Stimulated activated CD8-positive, alpha-beta memory T cell treated with anti-CD3 and anti-CD28 coated beads, Interleukin-4, amount 100 ng/mL, for 48 hours (primary cell): ENCODE results near the gene ZBTB7C.

ENCODE experiments used
- DNase-seq: peaks from one replicate; pipeline ENCODE4 v3.0.0-alpha.2; 2020

ZBTB7C gene

DNA sequence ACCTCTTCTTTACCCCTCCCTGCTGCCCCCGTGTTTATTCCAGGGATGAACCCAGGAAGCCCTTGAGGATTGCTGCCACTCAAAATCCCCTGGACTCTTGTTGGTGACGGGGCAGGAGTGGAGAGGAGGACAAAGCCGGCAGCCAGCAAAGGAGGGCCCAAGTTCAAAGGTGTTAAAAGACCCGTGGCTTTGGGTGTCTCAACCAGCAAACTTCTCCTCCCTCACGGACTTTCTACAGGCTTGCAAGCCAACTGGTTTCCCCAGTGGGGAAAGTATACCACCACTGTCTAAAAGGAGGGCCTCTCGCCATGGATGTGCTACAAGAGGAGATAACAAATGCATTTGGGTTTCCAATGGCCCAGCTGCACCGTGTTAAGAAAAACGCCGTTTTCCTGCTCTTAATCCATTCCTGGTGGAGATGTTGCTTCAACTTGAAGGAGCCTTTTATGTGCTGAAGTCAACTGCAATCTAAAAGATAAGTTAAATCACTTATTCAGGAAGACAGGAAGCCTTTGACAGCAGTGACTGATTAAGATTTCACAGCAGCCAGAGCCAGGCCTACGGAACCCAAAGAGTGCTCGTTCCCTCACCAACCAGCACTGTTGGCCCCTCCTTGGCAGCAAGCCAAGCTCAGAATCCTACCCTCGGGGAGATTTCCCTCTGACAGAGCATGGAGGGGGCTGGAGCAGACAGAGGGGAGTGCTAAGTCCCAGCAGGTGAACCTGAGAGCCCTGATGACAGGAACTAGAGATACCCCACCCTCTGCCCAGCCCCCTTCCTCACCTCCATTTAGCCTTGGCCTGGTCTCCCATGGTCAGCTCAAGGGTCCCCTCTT, 57.8 kb downstream of the ZBTB7C start:
- DNase-seq: no peak

- DNase-seq: no peak
Observed at GRCh38 chr18:48348739-48349138, 60.4 kb downstream of the ZBTB7C start.

DNA sequence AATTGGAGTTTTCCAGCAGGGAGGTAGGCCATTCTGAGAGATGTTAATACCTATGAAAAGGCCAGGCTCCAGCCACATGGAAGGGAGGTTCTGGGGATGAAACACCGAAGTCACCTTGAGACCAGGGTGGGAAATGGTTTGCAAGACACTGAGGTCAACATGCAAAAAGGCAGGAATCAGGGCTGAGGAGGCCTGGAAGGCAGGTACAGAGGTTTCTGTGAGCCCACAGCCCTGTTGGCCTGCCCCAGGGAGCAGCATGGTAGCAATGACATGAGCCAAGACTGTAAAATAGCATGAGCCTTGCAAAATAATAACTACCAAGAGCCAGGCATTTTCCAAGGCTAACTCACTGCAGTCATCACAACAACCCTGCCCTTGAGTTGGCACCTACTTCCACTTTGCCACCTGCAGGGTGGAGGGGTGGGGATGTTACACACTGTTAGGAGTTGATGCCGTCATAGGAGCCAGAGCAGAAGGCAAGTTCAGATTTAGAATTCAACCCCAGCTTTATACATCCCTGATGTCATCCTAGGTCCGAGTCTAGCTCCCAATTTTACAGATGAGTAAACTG, 61.3 kb downstream of the ZBTB7C start:
- no peak for DNase-seq

GRCh38 chr18:48345596-48345995, 63.6 kb downstream of the ZBTB7C start:
- no peak for DNase-seq

DNA sequence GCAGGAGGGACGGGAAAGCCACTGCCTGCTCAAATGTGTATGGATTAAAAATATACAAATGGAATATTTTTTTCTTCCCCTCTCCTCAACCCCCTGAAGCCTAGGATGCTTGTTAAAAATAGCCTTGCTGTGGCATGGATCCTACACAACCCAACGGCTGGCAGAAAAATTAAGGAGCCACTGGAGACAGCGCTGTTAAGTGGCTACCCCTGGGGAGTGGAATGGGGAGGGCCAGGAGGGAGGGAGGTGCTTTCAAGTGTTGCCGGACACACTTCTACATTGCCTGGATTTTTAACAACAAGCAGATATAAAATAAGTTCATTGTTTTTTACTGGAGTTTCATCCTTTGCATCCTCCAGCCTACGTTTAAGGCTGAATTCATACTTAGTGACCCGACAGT, 66.6 kb downstream of the ZBTB7C start:
- DNase-seq: no peak

DNA sequence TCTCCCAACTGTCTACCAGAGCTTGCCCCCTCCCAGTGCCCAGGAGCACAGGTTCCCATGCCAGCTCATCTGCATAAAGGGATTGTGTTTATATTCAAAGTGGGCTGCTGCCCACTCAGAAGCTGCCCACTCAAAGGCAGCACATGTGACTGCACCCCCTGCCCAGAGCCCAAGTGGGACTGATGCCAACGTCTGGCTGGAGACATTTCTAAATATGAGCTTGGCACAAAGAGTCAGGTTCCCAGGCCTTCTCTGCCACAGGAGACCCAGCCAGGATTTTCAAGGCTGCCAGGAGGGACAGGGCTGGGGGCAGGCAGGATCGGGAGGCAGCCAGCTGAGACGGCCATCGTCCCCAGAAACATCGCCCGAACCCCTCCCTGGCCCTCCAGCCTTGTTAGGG, 67.1 kb downstream of the ZBTB7C start:
- no peak for DNase-seq

- no peak for DNase-seq
Observed at GRCh38 chr18:48340560-48340959, 68.6 kb downstream of the ZBTB7C start.

GRCh38 chr18:48339692-48340091, 69.5 kb downstream of the ZBTB7C start:
- DNase-seq: no peak

GRCh38 chr18:48338915-48339314, 70.3 kb downstream of the ZBTB7C start:
- no peak for DNase-seq

- no peak for DNase-seq
Observed at GRCh38 chr18:48337053-48337452, 72.1 kb downstream of the ZBTB7C start.

- no peak for DNase-seq
Observed at GRCh38 chr18:48336332-48336731, 72.9 kb downstream of the ZBTB7C start.

- DNase-seq: no peak
Observed at GRCh38 chr18:48335829-48336228, 73.4 kb downstream of the ZBTB7C start.

DNA sequence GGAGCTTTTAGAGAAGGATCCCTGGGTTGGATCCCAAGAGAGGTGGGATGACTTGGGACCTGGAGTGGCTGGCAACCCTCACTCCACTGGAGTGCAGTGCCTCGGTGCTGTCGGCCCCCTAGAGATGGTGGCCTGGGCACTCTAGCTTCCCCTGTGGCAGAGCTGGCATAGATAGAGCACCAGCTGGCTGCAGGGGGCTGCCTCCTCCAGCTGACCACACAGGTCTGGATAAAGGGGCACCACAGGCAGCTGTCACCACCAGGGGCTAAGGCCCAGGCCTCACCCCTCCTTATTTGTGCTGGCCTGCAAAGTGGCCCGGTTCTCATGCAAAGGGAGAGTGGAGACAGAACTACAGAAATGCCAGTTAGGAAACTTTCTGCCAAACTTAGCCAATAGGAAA, 74.3 kb downstream of the ZBTB7C start:
- no peak for DNase-seq

GRCh38 chr18:48333563-48333962, 75.6 kb downstream of the ZBTB7C start:
- DNase-seq: no peak

- no peak for DNase-seq
Observed at GRCh38 chr18:48330016-48330991, 78.9 kb downstream of the ZBTB7C start.

DNA sequence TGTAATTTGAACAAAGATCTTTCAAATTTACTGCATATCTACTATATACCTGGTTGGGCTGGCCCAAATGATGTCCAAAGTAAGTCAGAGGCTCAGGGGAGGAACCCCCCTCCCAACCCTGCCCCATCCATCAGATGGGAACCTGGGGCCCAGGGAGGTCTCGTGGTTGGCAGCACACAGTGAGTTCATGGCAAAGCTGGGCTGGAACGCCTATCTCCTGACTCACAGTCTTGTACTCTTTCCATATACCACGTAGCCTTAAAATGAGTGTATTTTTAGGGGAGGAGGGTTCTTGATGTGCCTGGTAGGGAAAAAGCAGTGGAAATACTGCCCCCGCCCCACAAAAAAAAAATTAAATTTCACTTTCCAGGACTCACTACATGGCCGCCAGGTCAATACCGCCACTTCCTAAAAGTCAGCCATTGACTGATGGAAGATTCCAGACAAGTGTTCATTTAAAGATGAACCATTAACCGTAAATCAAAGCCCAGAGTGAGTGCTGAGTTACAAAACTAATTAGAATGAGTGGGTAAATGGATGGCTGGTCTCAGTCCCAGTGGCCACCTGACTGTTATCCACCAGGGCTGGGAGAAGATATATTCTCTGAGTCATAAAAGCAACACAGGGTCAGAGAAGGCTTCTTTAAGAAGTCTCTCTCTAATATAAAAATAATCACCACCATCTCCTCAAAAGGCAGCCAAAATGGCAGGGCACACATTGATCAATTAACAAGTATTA, 80.5 kb downstream of the ZBTB7C start:
- no peak for DNase-seq

GRCh38 chr18:48326901-48327675, 82.1 kb downstream of the ZBTB7C start:
- DNase-seq: no peak

GRCh38 chr18:48325115-48325665, 84.0 kb downstream of the ZBTB7C start:
- no peak for DNase-seq

DNA sequence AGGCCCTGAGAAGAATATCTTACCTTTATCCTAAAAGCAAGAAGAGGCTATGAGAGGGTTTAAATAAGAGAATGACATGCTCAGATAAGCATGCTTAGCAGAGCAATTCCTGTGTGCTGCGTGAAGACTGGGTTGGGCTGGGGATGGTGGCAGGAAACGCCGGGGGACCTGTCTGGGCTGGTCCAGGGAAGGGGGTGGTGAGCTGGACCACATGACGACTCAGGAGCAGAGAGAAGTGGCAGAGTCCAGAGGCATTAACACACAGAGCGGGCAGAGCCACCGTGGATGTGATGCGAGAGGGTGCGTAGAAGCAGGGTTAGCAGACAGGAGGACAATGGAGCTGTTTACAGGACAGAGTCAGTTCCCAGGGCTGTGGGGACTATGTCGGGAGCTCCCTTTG, 84.5 kb downstream of the ZBTB7C start:
- no peak for DNase-seq

DNA sequence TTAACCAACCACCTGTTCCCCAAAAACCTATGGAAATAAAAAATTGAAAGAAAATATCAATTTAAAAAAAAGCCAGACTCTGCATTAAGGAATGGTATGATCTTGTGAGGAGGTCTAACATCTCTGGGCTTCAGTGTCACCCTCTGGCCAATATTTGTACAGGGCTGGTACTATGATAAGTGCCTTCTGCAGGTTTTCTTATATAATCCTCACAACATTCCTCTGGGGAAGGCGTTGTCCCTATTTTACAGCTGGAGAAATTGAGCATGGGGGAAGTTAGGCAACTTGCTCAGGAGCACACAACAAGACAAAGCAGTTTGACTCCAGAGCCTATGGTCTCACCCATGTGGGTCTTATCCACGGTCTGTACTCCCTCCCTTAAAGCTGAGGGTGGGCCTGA, 86.0 kb downstream of the ZBTB7C start:
- no peak for DNase-seq

DNA sequence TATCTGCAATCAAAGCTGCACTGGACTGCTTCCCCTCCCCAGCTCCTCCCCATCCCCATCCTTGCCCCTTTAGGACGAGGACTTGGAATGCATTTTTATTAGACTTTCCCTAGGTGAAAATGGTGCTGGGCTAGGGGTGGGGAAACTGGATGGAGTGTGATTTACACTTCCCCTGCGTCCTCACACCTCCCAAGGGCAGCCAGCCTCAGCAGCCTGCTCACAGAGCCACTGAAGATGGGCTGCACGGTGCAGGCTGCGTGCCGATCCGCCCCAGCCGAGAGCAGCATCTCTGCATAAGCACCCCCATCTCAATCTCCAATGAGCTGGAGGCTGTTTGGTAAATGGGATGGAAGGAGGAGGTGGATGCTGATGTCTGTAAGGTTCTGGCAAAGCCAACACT, 87.6 kb downstream of the ZBTB7C start:
- DNase-seq: no peak

- no peak for DNase-seq
Observed at GRCh38 chr18:48321121-48321520, 88.1 kb downstream of the ZBTB7C start.
